Neural cell (in vitro differentiated cells): Measurements from ENCODE around the gene HLA-DOA. TPM values are rescaled to one million over a fixed set of nuclear protein-coding genes. Genes with fewer than 3 reads are reported as not detected.

Experiments
- H2AFZ ChIP-seq: fragments of 200-600, 300-800 bp; sonication (generic), shearing (Covaris generic); 2 replicates; pipeline ENCODE4 v1.6.0; 2014; ENCODE audit warnings: low read depth, mild to moderate bottlenecking, antibody characterized with exemption, low read length, moderate library complexity
- H3F3A ChIP-seq: fragments of 200-600 bp; shearing (Covaris generic); 2 replicates; pipeline ENCODE4 v1.6.1; 2016; ENCODE audit warnings: mild to moderate bottlenecking, moderate library complexity, mixed read lengths, antibody characterized with exemption, low read length; ENCODE audit not compliant: insufficient read depth, poor library complexity, severe bottlenecking
- H3K27ac ChIP-seq: fragments of 200-600, 300-800 bp; sonication (generic), shearing (Covaris generic); 2 replicates; pipeline ENCODE4 v1.5.1; 2014; ENCODE audit warnings: mild to moderate bottlenecking, low read length, moderate library complexity
- H3K27me3 ChIP-seq: fragments of 300-800, 200-600 bp; sonication (generic), shearing (Covaris generic); 2 replicates; pipeline ENCODE4 v1.6.0; 2014; ENCODE audit warnings: mild to moderate bottlenecking, low read depth, low read length, moderate library complexity; ENCODE audit not compliant: insufficient read depth
- H3K36me3 ChIP-seq: fragments of 300-800, 200-600 bp; sonication (generic), shearing (Covaris generic); 2 replicates; pipeline ENCODE4 v1.5.1; 2014; ENCODE audit warnings: mild to moderate bottlenecking, antibody characterized with exemption, low read length, moderate library complexity; ENCODE audit not compliant: insufficient read depth
- H3K4me2 ChIP-seq: fragments of 300-800, 200-600 bp; sonication (generic), shearing (Covaris generic); 2 replicates; pipeline ENCODE4 v1.6.0; 2014; ENCODE audit warnings: mild to moderate bottlenecking, low read length
- H3K4me3 ChIP-seq: fragments of 300-800, 200-600 bp; sonication (generic), shearing (Covaris generic); 2 replicates; pipeline ENCODE4 v1.5.1; 2014; ENCODE audit warnings: mild to moderate bottlenecking, low read length, moderate library complexity
- H3K79me2 ChIP-seq: fragments of 200-600 bp; shearing (Covaris generic); replicated peaks from 2 replicates; pipeline ENCODE4 v1.6.0; 2014; ENCODE audit warnings: mild to moderate bottlenecking, low read length, moderate library complexity; ENCODE audit not compliant: insufficient read depth
- H3K9ac ChIP-seq: fragments of 300-800, 200-600 bp; sonication (generic), shearing (Covaris generic); 2 replicates; pipeline ENCODE4 v1.6.1; 2016; ENCODE audit warnings: mild to moderate bottlenecking, low read length, mixed read lengths
- H3K9me2 ChIP-seq: fragments of 200-600 bp; shearing (Covaris generic); 2 replicates; pipeline ENCODE4 v1.6.1; 2016; ENCODE audit warnings: mild to moderate bottlenecking, low read length, mixed read lengths; ENCODE audit not compliant: insufficient read depth
- H3K9me3 ChIP-seq: fragments of 200-600, 300-800 bp; sonication (generic), shearing (Covaris generic); 2 replicates; pipeline ENCODE4 v1.6.1; 2016; ENCODE audit warnings: mild to moderate bottlenecking, mixed run types, low read length, moderate library complexity, mixed read lengths
- H4K20me1 ChIP-seq: fragments of 200-600 bp; shearing (Covaris generic); 2 replicates; pipeline ENCODE4 v1.6.1; 2016; ENCODE audit warnings: mild to moderate bottlenecking, mixed run types; ENCODE audit not compliant: insufficient read depth
- EP300 ChIP-seq: fragments of 450-650 bp; conservative IDR thresholded peaks from 2 replicates; pipeline ENCODE4 v1.6.1; 2014; ENCODE audit warnings: antibody characterized with exemption, mild to moderate bottlenecking, moderate library complexity; ENCODE audit not compliant: poor library complexity, severe bottlenecking
- EZH2 ChIP-seq: fragments of 200-600, 300-800 bp; shearing (Covaris generic), sonication (generic); IDR thresholded peaks from 2 replicates; pipeline ENCODE4 v1.6.1; 2014; ENCODE audit warnings: antibody characterized with exemption, low read length, borderline replicate concordance, mild to moderate bottlenecking; ENCODE audit not compliant: insufficient read depth, poor library complexity, severe bottlenecking
- MXI1 ChIP-seq: fragments of 450-650 bp; conservative IDR thresholded peaks from 2 replicates; pipeline ENCODE4 v1.6.1; 2014; ENCODE audit warnings: antibody characterized with exemption, mild to moderate bottlenecking; ENCODE audit not compliant: poor library complexity, severe bottlenecking
- POLR2AphosphoS5 ChIP-seq: IDR thresholded peaks from 2 replicates; pipeline ENCODE4 v1.6.1; 2012
- RAD21 ChIP-seq: fragments of 450-650 bp; conservative IDR thresholded peaks from 2 replicates; pipeline ENCODE4 v1.6.1; 2014; ENCODE audit warnings: antibody characterized with exemption, mild to moderate bottlenecking, moderate library complexity
- SMC3 ChIP-seq: fragments of 450-650 bp; conservative IDR thresholded peaks from 2 replicates; pipeline ENCODE4 v1.6.1; 2014; ENCODE audit warnings: antibody characterized with exemption, mild to moderate bottlenecking, moderate library complexity; ENCODE audit not compliant: poor library complexity
- TAF1 ChIP-seq: IDR thresholded peaks from 2 replicates; pipeline ENCODE4 v1.6.1; 2012; ENCODE audit warnings: low read depth
- polyA plus RNA-seq: library from polyadenylated mRNA; depleted of rRNA; stranded (reverse); fragments of >200 nt; gene quantifications from 2 replicates; pipeline ENCODE4 v1.2.3, GENCODE V29; 2014
- TF ChIP-seq, protein P1 (sequence below): IDR thresholded peaks from 2 replicates; pipeline ENCODE4 v1.6.1; 2012; ENCODE audit warnings: borderline replicate concordance
- TF ChIP-seq, protein P2 (sequence below): fragments of 450-650 bp; IDR thresholded peaks from 2 replicates; pipeline ENCODE4 v1.5.1; 2014; ENCODE audit warnings: antibody characterized with exemption, mild to moderate bottlenecking, moderate library complexity; ENCODE audit not compliant: poor library complexity, severe bottlenecking

HLA-DOA gene
- polyA plus RNA-seq, 1 donor from 2014 or later, result 0.07 TPM

DNA sequence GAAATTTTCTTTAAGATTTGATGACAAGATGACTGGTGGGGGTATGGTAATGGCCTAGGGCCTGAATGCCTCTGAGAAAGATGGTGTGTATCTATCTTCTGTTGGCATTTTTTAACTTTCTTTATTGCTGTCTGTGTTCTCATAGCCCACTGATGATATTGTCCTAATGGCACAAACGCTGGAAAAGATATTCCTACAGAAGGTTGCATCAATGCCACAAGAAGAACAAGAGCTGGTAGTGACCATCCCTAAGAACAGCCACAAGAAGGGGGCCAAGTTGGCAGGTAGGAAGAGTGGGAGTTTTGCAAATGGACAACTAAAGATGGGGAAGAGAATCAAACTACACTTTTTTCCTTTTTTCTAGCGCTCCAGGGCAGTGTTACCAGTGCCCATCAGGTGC, 33.5 kb downstream of the HLA-DOA start:
- no peaks in the 10 kb centered on the region for H3K9me3 ChIP-seq
- TF ChIP-seq RAD21 (no peak), MXI1 (no peak), EP300 (no peak), EZH2 (no peak), POLR2AphosphoS5 (no peak), SMC3 (no peak), TAF1 (no peak)
- TF ChIP-seq, protein P1, sequence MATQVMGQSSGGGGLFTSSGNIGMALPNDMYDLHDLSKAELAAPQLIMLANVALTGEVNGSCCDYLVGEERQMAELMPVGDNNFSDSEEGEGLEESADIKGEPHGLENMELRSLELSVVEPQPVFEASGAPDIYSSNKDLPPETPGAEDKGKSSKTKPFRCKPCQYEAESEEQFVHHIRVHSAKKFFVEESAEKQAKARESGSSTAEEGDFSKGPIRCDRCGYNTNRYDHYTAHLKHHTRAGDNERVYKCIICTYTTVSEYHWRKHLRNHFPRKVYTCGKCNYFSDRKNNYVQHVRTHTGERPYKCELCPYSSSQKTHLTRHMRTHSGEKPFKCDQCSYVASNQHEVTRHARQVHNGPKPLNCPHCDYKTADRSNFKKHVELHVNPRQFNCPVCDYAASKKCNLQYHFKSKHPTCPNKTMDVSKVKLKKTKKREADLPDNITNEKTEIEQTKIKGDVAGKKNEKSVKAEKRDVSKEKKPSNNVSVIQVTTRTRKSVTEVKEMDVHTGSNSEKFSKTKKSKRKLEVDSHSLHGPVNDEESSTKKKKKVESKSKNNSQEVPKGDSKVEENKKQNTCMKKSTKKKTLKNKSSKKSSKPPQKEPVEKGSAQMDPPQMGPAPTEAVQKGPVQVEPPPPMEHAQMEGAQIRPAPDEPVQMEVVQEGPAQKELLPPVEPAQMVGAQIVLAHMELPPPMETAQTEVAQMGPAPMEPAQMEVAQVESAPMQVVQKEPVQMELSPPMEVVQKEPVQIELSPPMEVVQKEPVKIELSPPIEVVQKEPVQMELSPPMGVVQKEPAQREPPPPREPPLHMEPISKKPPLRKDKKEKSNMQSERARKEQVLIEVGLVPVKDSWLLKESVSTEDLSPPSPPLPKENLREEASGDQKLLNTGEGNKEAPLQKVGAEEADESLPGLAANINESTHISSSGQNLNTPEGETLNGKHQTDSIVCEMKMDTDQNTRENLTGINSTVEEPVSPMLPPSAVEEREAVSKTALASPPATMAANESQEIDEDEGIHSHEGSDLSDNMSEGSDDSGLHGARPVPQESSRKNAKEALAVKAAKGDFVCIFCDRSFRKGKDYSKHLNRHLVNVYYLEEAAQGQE, result no peak
- TF ChIP-seq, protein P2, sequence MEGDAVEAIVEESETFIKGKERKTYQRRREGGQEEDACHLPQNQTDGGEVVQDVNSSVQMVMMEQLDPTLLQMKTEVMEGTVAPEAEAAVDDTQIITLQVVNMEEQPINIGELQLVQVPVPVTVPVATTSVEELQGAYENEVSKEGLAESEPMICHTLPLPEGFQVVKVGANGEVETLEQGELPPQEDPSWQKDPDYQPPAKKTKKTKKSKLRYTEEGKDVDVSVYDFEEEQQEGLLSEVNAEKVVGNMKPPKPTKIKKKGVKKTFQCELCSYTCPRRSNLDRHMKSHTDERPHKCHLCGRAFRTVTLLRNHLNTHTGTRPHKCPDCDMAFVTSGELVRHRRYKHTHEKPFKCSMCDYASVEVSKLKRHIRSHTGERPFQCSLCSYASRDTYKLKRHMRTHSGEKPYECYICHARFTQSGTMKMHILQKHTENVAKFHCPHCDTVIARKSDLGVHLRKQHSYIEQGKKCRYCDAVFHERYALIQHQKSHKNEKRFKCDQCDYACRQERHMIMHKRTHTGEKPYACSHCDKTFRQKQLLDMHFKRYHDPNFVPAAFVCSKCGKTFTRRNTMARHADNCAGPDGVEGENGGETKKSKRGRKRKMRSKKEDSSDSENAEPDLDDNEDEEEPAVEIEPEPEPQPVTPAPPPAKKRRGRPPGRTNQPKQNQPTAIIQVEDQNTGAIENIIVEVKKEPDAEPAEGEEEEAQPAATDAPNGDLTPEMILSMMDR, result no peak
- H3K9ac ChIP-seq, result peak overlapping the region; percentile 95
- peaks cover 24% of the 10 kb centered on the region for H3K36me3 ChIP-seq
- peaks cover 66% of the 10 kb centered on the region for H4K20me1 ChIP-seq
- H3K4me3 ChIP-seq, result peak overlapping the region; percentile 97
- H2AFZ ChIP-seq, result no peak overlapping the region
- H3K79me2 ChIP-seq, result peaks cover 72% of the 10 kb centered on the region
- no peaks in the 10 kb centered on the region for H3K27me3 ChIP-seq
- no peaks in the 10 kb centered on the region for H3K9me2 ChIP-seq
- H3K4me2 ChIP-seq, result peak overlapping the region; percentile 90
- no peak overlapping the region for H3K27ac ChIP-seq
- peaks cover 4% of the 10 kb centered on the region for H3F3A ChIP-seq

DNA sequence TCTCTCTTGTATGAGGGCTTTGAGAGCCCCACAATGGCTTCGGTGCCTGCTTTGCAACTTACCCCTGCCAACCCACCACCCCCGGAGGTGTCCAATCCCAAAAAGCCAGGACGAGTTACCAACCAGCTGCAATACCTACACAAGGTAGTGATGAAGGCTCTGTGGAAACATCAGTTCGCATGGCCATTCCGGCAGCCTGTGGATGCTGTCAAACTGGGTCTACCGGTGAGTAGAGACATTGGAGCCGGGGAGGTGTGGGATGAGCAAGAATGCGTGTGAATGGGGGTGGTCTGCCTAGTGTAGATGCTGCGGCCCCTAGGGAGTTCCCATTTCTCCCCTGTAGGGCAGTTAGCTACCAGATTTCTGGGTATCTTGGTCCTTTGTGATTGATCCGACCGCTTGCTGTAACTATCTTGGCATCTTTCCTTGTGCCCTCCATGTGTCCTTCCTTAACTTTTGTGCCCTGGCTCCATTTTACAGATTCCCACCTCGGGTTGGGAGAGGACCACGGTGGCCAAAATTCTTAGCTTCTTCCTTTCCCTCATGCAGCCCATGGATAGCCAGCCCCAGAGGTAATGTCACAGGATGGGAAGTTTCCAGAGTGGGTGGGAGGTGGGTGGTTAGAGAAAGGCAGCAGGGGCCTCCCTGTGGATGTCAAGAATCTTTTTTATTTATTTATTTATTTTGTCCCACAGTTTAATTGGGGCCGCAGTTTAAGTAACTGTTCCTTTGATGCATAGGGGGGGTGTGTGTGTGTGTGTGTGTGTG, 34.7 kb downstream of the HLA-DOA start:
- peak overlapping the region; percentile 95 for H3K9ac ChIP-seq
- no peak overlapping the region for H2AFZ ChIP-seq
- peaks cover 8% of the 10 kb centered on the region for H3F3A ChIP-seq
- peak overlapping the region; percentile 97 for H3K4me3 ChIP-seq
- peaks cover 66% of the 10 kb centered on the region for H4K20me1 ChIP-seq
- no peaks in the 10 kb centered on the region for H3K27me3 ChIP-seq
- H3K36me3 ChIP-seq, result peaks cover 18% of the 10 kb centered on the region
- TF ChIP-seq POLR2AphosphoS5, result no peak
- TF ChIP-seq RAD21, result no peak
- no peak for TF ChIP-seq TAF1
- TF ChIP-seq SMC3, result no peak
- TF ChIP-seq, protein P1, result no peak
- TF ChIP-seq MXI1, result no peak
- TF ChIP-seq EZH2, result no peak
- peak overlapping the region; percentile 90 for H3K4me2 ChIP-seq
- H3K9me3 ChIP-seq, result no peaks in the 10 kb centered on the region
- H3K79me2 ChIP-seq, result peaks cover 82% of the 10 kb centered on the region
- H3K9me2 ChIP-seq, result no peaks in the 10 kb centered on the region
- H3K27ac ChIP-seq, result peak overlapping the region; percentile 89
